Spleen (tissue), 7 donors: ENCODE data around the gene TSPAN10.

Source experiments
- POLR2A ChIP-seq, 3 donors: fragments of 450-650 bp; IDR thresholded peaks; one replicate each; pipeline ENCODE4 v1.5.1; 2017; ENCODE audit warnings: antibody characterized with exemption in 3 of 3, mild to moderate bottlenecking in 1 of 3
- POLR2AphosphoS5 ChIP-seq, 3 donors: sonication (generic); formaldehyde crosslinking; IDR thresholded peaks; one replicate each; pipeline ENCODE4 v1.5.1; 2017; ENCODE audit warnings: antibody characterized with exemption in 3 of 3
- TF ChIP-seq, protein P1 (sequence below), 11 experiments: fragments of 200-600 bp in 7 of 11; fragments of 450-650 bp in 4 of 11; sonication (generic) in 4 of 11; IDR thresholded peaks in 8 of 11; conservative IDR thresholded peaks in 3 of 11; 1 replicate in 7 of 11; 2 replicates in 4 of 11; pipeline versions ENCODE4 v1.4.0 to v1.8.0; 2016 to 2021; ENCODE audit warnings: antibody characterized with exemption in 11 of 11, inconsistent platforms in 4 of 11, mild to moderate bottlenecking in 1 of 11
- donor health status: DM: no; HTN: no; CAD: no; lungs with moderate emphysema.
- donor health status: DM: no; HTN: no; CAD: no.
- donor health status: DM: no; HTN: no; CAD: no.

DNA sequence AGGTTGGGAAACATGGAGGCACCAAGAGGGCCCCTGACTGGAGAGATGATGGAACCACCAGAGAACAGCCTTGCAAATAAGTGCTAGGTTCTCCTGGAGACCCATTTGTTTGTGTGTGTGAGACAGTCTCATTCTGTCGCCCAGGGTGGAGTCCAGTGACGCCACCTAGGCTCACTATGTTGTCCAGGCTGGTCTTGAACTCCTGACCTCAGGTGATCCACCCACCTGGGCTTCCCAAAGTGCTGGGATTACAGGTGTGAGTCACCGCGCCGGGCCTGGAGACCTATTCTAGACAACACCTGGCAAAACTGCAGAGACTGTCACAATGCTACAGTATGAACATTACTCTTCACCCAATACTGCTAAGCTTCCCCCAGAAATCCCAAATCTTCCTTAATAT lies 1.6 kb upstream of the TSPAN10 start:
- TF ChIP-seq, protein P1, sequence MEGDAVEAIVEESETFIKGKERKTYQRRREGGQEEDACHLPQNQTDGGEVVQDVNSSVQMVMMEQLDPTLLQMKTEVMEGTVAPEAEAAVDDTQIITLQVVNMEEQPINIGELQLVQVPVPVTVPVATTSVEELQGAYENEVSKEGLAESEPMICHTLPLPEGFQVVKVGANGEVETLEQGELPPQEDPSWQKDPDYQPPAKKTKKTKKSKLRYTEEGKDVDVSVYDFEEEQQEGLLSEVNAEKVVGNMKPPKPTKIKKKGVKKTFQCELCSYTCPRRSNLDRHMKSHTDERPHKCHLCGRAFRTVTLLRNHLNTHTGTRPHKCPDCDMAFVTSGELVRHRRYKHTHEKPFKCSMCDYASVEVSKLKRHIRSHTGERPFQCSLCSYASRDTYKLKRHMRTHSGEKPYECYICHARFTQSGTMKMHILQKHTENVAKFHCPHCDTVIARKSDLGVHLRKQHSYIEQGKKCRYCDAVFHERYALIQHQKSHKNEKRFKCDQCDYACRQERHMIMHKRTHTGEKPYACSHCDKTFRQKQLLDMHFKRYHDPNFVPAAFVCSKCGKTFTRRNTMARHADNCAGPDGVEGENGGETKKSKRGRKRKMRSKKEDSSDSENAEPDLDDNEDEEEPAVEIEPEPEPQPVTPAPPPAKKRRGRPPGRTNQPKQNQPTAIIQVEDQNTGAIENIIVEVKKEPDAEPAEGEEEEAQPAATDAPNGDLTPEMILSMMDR (IDR thresholded peaks at IDR 0.05 in 8 of 11, conservative IDR thresholded peaks at IDR 0.05 in 3 of 11) = no peak
- TF ChIP-seq POLR2AphosphoS5 (IDR thresholded peaks at IDR 0.05) = no peak
- no peak for TF ChIP-seq POLR2A (IDR thresholded peaks at IDR 0.05)
